Trophoblast cell (in vitro differentiated cells and primary cell): ENCODE data around the gene CR2.

Experiments used
- DNase-seq, 2 donors: peaks; one replicate each; pipeline ENCODE4 v3.0.0-alpha.2; 2016
- H2AFZ ChIP-seq: 2 replicates; pipeline ENCODE4 v1.6.1; 2013; ENCODE audit warnings: low read length, moderate library complexity, mild to moderate bottlenecking; ENCODE audit not compliant: insufficient read depth, poor library complexity
- H2AK5ac ChIP-seq: 2 replicates; pipeline ENCODE4 v1.6.1; 2013; ENCODE audit warnings: mild to moderate bottlenecking, low read length
- H2BK120ac ChIP-seq: 2 replicates; pipeline ENCODE4 v1.6.1; 2013; ENCODE audit warnings: low read length, mild to moderate bottlenecking, moderate library complexity; ENCODE audit not compliant: insufficient read depth, poor library complexity
- H2BK12ac ChIP-seq: 2 replicates; pipeline ENCODE4 v1.6.1; 2013; ENCODE audit warnings: mild to moderate bottlenecking, low read length, moderate library complexity
- H2BK5ac ChIP-seq: 2 replicates; pipeline ENCODE4 v1.6.1; 2013; ENCODE audit warnings: low read length, low read depth, moderate library complexity, mild to moderate bottlenecking; ENCODE audit not compliant: poor library complexity
- H3K14ac ChIP-seq: 2 replicates; pipeline ENCODE4 v1.6.1; 2013; ENCODE audit warnings: mild to moderate bottlenecking, low read length
- H3K18ac ChIP-seq: 2 replicates; pipeline ENCODE4 v1.6.1; 2013; ENCODE audit warnings: mild to moderate bottlenecking, low read length
- H3K23ac ChIP-seq: 2 replicates; pipeline ENCODE4 v1.6.1; 2013; ENCODE audit warnings: low read length
- H3K27ac ChIP-seq: 2 replicates; pipeline ENCODE4 v1.5.1; 2013; ENCODE audit warnings: low read depth, mild to moderate bottlenecking, inconsistent platforms, low read length, moderate library complexity
- H3K27me3 ChIP-seq: 2 replicates; pipeline ENCODE4 v1.6.1; 2013; ENCODE audit warnings: inconsistent platforms, mild to moderate bottlenecking, low read length, moderate library complexity; ENCODE audit not compliant: insufficient read depth
- H3K36me3 ChIP-seq, 2 experiments: 1 replicate in 1 of 2; 2 replicates in 1 of 2; pipeline ENCODE4 v1.6.1; 2013; ENCODE audit warnings: low read length in 2 of 2, mild to moderate bottlenecking in 2 of 2, moderate library complexity in 1 of 2; ENCODE audit not compliant: insufficient read depth in 2 of 2, control insufficient read depth in 1 of 2
- H3K4ac ChIP-seq: 2 replicates; pipeline ENCODE4 v1.6.1; 2013; ENCODE audit warnings: low read depth, mild to moderate bottlenecking, low read length, moderate library complexity
- H3K4me1 ChIP-seq, 2 experiments: 1 replicate in 1 of 2; 2 replicates in 1 of 2; pipeline ENCODE4 v1.6.1; 2013; ENCODE audit warnings: low read length in 2 of 2, mild to moderate bottlenecking in 2 of 2, moderate library complexity in 1 of 2; ENCODE audit not compliant: insufficient read depth in 2 of 2, control insufficient read depth in 1 of 2
- H3K4me2 ChIP-seq: 2 replicates; pipeline ENCODE4 v1.6.1; 2013; ENCODE audit warnings: inconsistent platforms, mild to moderate bottlenecking, low read length, moderate library complexity
- H3K4me3 ChIP-seq: 2 replicates; pipeline ENCODE4 v1.5.1; 2013; ENCODE audit warnings: mild to moderate bottlenecking, low read depth, low read length, inconsistent platforms
- H3K79me1 ChIP-seq: one replicate; pipeline ENCODE4 v1.6.1; 2013; ENCODE audit warnings: low read length
- H3K79me2 ChIP-seq: 2 replicates; pipeline ENCODE4 v1.6.1; 2013; ENCODE audit warnings: low read length, mild to moderate bottlenecking; ENCODE audit not compliant: control insufficient read depth, insufficient read depth, poor library complexity
- H3K9ac ChIP-seq: 2 replicates; pipeline ENCODE4 v1.6.1; 2013; ENCODE audit warnings: mild to moderate bottlenecking, low read length
- H3K9me3 ChIP-seq: 2 replicates; pipeline ENCODE4 v1.6.1; 2013; ENCODE audit warnings: low read depth, mild to moderate bottlenecking, control low read depth, inconsistent platforms, low read length; ENCODE audit not compliant: insufficient read depth
- H4K12ac ChIP-seq: 2 replicates; pipeline ENCODE4 v1.6.1; 2013; ENCODE audit warnings: low read depth, mild to moderate bottlenecking, low read length, moderate library complexity
- H4K8ac ChIP-seq: 2 replicates; pipeline ENCODE4 v1.6.1; 2013; ENCODE audit warnings: low read depth, mild to moderate bottlenecking, low read length, moderate library complexity
- H4K91ac ChIP-seq: one replicate; pipeline ENCODE4 v1.6.1; 2013; ENCODE audit warnings: low read depth, mild to moderate bottlenecking, low read length, moderate library complexity
- WGBS: extraction: QIAGEN DNeasy Blood & Tissue Kit; methylation state at CpG from one replicate; pipeline ENCODE4 v1.1.7; 2013; ENCODE audit warnings: missing lambda C conversion rate; ENCODE audit not compliant: insufficient read length, insufficient coverage; ENCODE audit errors: extremely low coverage; 5-methylcytosine and 5-hydroxymethylcytosine counted together

The CR2 gene

GRCh38 chr1:207502726-207503125, 48.6 kb downstream of the CR2 start:
- Histone ChIP-seq H3K23ac (no peak overlapping the region), H4K91ac (no peak overlapping the region), H3K18ac (no peak overlapping the region), H4K12ac (no peak overlapping the region), H3K79me1 (no peaks in the 10 kb centered on the region), H3K4ac (no peak overlapping the region), H3K9ac (no peak overlapping the region), H2AK5ac (no peak overlapping the region), H3K14ac (no peak overlapping the region), H3K4me1 (no peaks in the 10 kb centered on the region), H3K27ac (no peak overlapping the region), H3K36me3 (no peaks in the 10 kb centered on the region), H3K9me3 (no peaks in the 10 kb centered on the region), H4K8ac (no peak overlapping the region), H2BK12ac (no peak overlapping the region), H2BK120ac (no peak overlapping the region), H2AFZ (no peak overlapping the region), H3K4me2 (no peak overlapping the region), H2BK5ac (no peak overlapping the region), H3K27me3 (peaks cover 2% of the 10 kb centered on the region), H3K79me2 (no peaks in the 10 kb centered on the region), H3K4me3 (no peak overlapping the region)
- peak in 1 of 2 donors; percentile 7 for DNase-seq
- no CpG with 5 or more reads among the region's 7 CpGs for WGBS

DNA sequence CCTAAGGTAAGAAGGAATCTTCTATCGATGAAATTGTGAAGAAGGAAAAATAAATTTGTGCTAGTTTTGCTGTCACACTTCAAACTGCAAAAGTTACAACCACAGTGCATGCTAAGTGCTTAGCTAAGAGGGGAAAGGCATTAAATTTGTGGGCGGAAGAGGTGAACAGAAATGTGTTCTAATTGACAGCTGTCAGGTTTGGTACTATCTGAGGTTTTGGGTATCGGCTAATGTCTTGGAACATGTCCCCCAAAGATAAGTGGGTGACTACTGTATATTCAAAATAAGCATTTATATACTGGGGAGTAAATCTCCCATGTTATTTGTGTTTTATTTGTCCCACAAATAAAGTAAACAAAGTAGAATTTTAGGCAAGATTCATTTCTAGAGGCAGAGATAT, 49.8 kb downstream of the CR2 start:
- no peak for DNase-seq
- H2AFZ ChIP-seq, result no peak overlapping the region
- H2AK5ac ChIP-seq, result no peak overlapping the region
- H4K8ac ChIP-seq, result no peak overlapping the region
- H3K79me1 ChIP-seq, result no peaks in the 10 kb centered on the region
- no peaks in the 10 kb centered on the region for H3K4me1 ChIP-seq
- H2BK5ac ChIP-seq, result no peak overlapping the region
- H3K4ac ChIP-seq, result no peak overlapping the region
- whole genome bisulfite sequencing, result no CpG with 5 or more reads among the region's 3 CpGs
- H2BK120ac ChIP-seq, result no peak overlapping the region
- H3K27ac ChIP-seq, result no peak overlapping the region
- H3K9ac ChIP-seq, result no peak overlapping the region
- no peaks in the 10 kb centered on the region for H3K9me3 ChIP-seq
- no peak overlapping the region for H3K23ac ChIP-seq
- H4K12ac ChIP-seq, result no peak overlapping the region
- no peaks in the 10 kb centered on the region for H3K36me3 ChIP-seq
- no peak overlapping the region for H3K18ac ChIP-seq
- no peaks in the 10 kb centered on the region for H3K27me3 ChIP-seq
- H2BK12ac ChIP-seq, result no peak overlapping the region
- no peak overlapping the region for H4K91ac ChIP-seq
- H3K14ac ChIP-seq, result no peak overlapping the region
- H3K4me3 ChIP-seq, result no peak overlapping the region
- H3K79me2 ChIP-seq, result no peaks in the 10 kb centered on the region
- no peak overlapping the region for H3K4me2 ChIP-seq

GRCh38 chr1:207504438-207504837, 50.3 kb downstream of the CR2 start:
- Histone ChIP-seq H3K4ac (no peak overlapping the region), H3K23ac (no peak overlapping the region), H3K9ac (no peak overlapping the region), H3K79me2 (no peaks in the 10 kb centered on the region), H4K8ac (no peak overlapping the region), H3K27me3 (no peaks in the 10 kb centered on the region), H3K27ac (no peak overlapping the region), H4K12ac (no peak overlapping the region), H3K79me1 (no peaks in the 10 kb centered on the region), H2AFZ (no peak overlapping the region), H3K9me3 (no peaks in the 10 kb centered on the region), H2BK12ac (no peak overlapping the region), H3K14ac (no peak overlapping the region), H3K36me3 (no peaks in the 10 kb centered on the region), H2BK120ac (no peak overlapping the region), H2AK5ac (no peak overlapping the region), H3K4me1 (no peaks in the 10 kb centered on the region), H2BK5ac (no peak overlapping the region), H3K18ac (no peak overlapping the region), H4K91ac (no peak overlapping the region), H3K4me3 (no peak overlapping the region), H3K4me2 (no peak overlapping the region)
- no peak for DNase-seq

- H2AFZ ChIP-seq, result no peak overlapping the region
- no peak overlapping the region for H3K4me3 ChIP-seq
- H4K12ac ChIP-seq, result no peak overlapping the region
- no peak overlapping the region for H3K4me2 ChIP-seq
- H3K9ac ChIP-seq, result no peak overlapping the region
- H3K23ac ChIP-seq, result no peak overlapping the region
- H3K4ac ChIP-seq, result no peak overlapping the region
- no CpG with 5 or more reads among the region's 1 CpG for WGBS
- H4K8ac ChIP-seq, result no peak overlapping the region
- H3K18ac ChIP-seq, result no peak overlapping the region
- no peak overlapping the region for H4K91ac ChIP-seq
- H3K79me1 ChIP-seq, result no peaks in the 10 kb centered on the region
- H3K4me1 ChIP-seq, result no peaks in the 10 kb centered on the region
- H3K27ac ChIP-seq, result no peak overlapping the region
- H2BK12ac ChIP-seq, result no peak overlapping the region
- no peaks in the 10 kb centered on the region for H3K79me2 ChIP-seq
- H3K36me3 ChIP-seq, result no peaks in the 10 kb centered on the region
- no peak overlapping the region for H2AK5ac ChIP-seq
- H2BK120ac ChIP-seq, result no peak overlapping the region
- no peaks in the 10 kb centered on the region for H3K27me3 ChIP-seq
- no peak overlapping the region for H2BK5ac ChIP-seq
- no peak for DNase-seq
- no peaks in the 10 kb centered on the region for H3K9me3 ChIP-seq
- no peak overlapping the region for H3K14ac ChIP-seq
Measured at GRCh38 chr1:207510444-207510843, 56.3 kb downstream of the CR2 start.
